Pancreas (tissue), 10 donors: ENCODE measurements around the gene CD200R1L. TPM values are rescaled to one million over a fixed set of nuclear protein-coding genes. Genes with fewer than 3 reads are reported as not detected.

Experiments
- ATAC-seq, 4 donors: fragments of 200-7000 bp; cut with Tn5 transposase; one replicate each; pipeline versions ENCODE4 v1.8.0 to v1.9.1; 2020; ENCODE audit warnings: mild to moderate bottlenecking in 4 of 4, moderate library complexity in 4 of 4
- DNase-seq, 6 donors: peaks; one replicate each; pipeline ENCODE4 v3.0.0-alpha.2; 2020
- FAIRE-seq: peaks from 2 replicates; lab custom pipeline; 2012; peaks lifted over from hg19 to GRCh38; lab: Jason Lieb, UNC
- H3K27ac ChIP-seq, 4 donors: fragments of 200-600 bp; sonication (generic); 1 replicate in 3 of 4; 2 replicates in 1 of 4; pipeline versions ENCODE4 v1.5.0 to v1.8.0; 2020
- H3K27me3 ChIP-seq, 4 donors: fragments of 200-600 bp; one replicate each; pipeline ENCODE4 v1.8.0; 2021
- H3K36me3 ChIP-seq, 3 donors: fragments of 200-600 bp; sonication (generic) in 1 of 3; one replicate each; pipeline versions ENCODE4 v1.5.0 to v1.8.0; 2020 to 2021
- H3K4me1 ChIP-seq, 3 donors: fragments of 200-600 bp; one replicate each; pipeline ENCODE4 v1.8.0; 2021
- H3K4me3 ChIP-seq, 4 donors: fragments of 200-600 bp; sonication (generic) in 2 of 4; one replicate each; pipeline versions ENCODE4 v1.5.0 to v1.8.0; 2020 to 2021
- H3K9me3 ChIP-seq, 4 donors: fragments of 200-600 bp; one replicate each; pipeline ENCODE4 v1.8.0; 2021
- WGBS, 2 donors: extraction: QIAGEN DNeasy Blood & Tissue Kit; methylation state at CpG; one replicate each; pipeline ENCODE4 v1.1.7; 2013; 5-methylcytosine and 5-hydroxymethylcytosine counted together
- intact Hi-C, 3 donors: fragments of 100-400 bp; cut with DNase I; formaldehyde crosslinking; loops; one replicate each; pipeline versions ENCODE4 v1.11.1 to v1.14.2; 2022
- polyA plus RNA-seq, 2 donors: library from polyadenylated mRNA; stranded (reverse); fragments of 200-250 nt; gene quantifications; one replicate each; pipeline ENCODE4 v1.2.3, GENCODE V29; 2013
- total RNA-seq, 6 donors: library from RNA; stranded (reverse); fragmentation: NEBNext Ultra II Directional in 4 of 6; extraction: Animal tissue kit (Norgen Biotek cat#: 25700) in 4 of 6; gene quantifications; one replicate each; pipeline versions ENCODE4 v1.2.1 to v1.2.4, GENCODE V29; 2021 to 2023
- TF ChIP-seq, protein P1 (sequence below), 4 donors: fragments of 200-600 bp; sonication (generic) in 3 of 4; IDR thresholded peaks; one replicate each; pipeline versions ENCODE4 v1.5.0 to v1.8.0; 2021; ENCODE audit warnings: antibody characterized with exemption in 4 of 4
- donor health status: healthy with polysubstance abuse.
- donor health status: DM: no; HTN: no; CAD: no; lungs with moderate emphysema.
- donor health status: DM: no; HTN: no; CAD: no.
- donor health status: control.
- donor health status: control.
- donor health status: Bipolar disorder and iron deficiency.
- donor health status: DM: yes; HTN: yes; CAD: no.
- donor health status: DM: no; HTN: no; CAD: no.
- donor health status: DM: no; HTN: no; CAD: no.
- donor health status: DM: yes; HTN: yes; CAD: no.

CD200R1L gene
- total and polyA plus RNA-seq, 8 donors: not detected

DNA sequence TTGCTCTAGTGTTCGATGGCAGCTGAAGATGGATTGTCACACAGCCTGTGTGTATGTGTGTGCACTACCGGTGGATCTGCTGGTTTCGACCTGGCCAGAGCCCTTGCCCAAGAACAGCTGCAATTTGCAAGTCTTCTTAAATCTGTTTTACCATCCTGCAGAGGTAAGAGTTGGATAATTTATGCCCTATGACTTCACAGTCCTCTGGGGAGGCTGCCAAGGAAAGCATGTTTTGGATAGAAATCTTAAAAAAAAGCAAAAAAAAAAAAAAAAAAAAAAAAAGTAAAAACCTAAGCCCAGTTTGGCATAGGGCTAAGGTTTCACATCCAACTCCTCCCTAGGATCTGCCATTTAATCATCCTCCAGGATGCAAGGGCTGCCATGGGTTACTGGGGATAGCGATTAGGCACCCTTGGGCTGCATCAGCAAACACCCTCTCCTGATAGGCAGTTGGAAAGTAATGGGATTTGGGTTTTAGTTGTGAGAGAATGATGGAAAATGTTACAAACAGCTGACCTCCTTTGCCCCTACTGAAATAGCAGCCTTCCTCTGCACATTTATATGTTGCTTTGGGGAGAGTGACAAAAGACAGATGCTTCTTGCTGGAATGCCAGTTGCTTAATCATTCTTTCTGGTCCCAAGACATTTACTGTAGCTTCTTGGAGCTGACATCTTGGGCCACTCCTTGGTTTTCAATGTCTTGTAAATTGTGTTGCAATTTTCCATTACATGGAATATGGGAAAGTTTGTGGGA is 35.4 kb downstream of the CD200R1L start:
- Histone ChIP-seq H3K9me3 (no peaks in the 10 kb centered on the region), H3K4me1 (no peaks in the 10 kb centered on the region), H3K4me3 (no peak overlapping the region), H3K27me3 (no peaks in the 10 kb centered on the region), H3K27ac (no peak overlapping the region), H3K36me3 (no peaks in the 10 kb centered on the region)
- intact Hi-C loops: no loop called here
- FAIRE-seq: no peak
- peak in 3 of 4 donors; percentile 36 to 58 (median 52) for ATAC-seq
- TF ChIP-seq, protein P1, sequence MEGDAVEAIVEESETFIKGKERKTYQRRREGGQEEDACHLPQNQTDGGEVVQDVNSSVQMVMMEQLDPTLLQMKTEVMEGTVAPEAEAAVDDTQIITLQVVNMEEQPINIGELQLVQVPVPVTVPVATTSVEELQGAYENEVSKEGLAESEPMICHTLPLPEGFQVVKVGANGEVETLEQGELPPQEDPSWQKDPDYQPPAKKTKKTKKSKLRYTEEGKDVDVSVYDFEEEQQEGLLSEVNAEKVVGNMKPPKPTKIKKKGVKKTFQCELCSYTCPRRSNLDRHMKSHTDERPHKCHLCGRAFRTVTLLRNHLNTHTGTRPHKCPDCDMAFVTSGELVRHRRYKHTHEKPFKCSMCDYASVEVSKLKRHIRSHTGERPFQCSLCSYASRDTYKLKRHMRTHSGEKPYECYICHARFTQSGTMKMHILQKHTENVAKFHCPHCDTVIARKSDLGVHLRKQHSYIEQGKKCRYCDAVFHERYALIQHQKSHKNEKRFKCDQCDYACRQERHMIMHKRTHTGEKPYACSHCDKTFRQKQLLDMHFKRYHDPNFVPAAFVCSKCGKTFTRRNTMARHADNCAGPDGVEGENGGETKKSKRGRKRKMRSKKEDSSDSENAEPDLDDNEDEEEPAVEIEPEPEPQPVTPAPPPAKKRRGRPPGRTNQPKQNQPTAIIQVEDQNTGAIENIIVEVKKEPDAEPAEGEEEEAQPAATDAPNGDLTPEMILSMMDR (IDR thresholded peaks at IDR 0.05): no peak
- WGBS, 2 donors: 46 to 56% methylated on average over 4 of the region's 4 CpGs
- no peak for DNase-seq

DNA sequence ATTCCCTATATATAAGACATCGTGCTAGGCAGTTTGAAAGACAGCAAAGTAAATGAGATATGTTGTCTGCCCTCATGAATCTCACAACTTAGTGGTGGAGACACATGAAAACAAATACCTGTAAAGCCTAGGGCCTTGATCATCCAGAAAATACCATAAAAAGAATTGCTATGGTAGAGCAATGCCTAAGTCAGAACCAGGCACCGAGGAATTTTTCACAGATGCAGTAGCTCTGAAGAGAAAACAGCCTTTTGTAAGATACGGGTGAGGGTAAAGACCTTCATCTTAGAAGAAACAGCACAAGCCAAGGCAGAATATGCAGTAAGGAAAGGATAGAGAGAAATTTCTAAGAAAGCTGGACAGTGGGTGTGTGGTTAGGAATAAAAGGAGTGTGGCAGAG is 36.1 kb downstream of the CD200R1L start:
- TF ChIP-seq, protein P1 (IDR thresholded peaks at IDR 0.05): no peak
- Histone ChIP-seq H3K4me1 (no peaks in the 10 kb centered on the region), H3K36me3 (no peaks in the 10 kb centered on the region), H3K9me3 (no peaks in the 10 kb centered on the region), H3K4me3 (no peak overlapping the region), H3K27ac (no peak overlapping the region), H3K27me3 (no peaks in the 10 kb centered on the region)
- ATAC-seq (no peak), FAIRE-seq (no peak), DNase-seq (no peak)
- 84% methylated on average over 3 of the region's 3 CpGs for WGBS, 2 donors
- intact Hi-C loops: no loop called here

DNA sequence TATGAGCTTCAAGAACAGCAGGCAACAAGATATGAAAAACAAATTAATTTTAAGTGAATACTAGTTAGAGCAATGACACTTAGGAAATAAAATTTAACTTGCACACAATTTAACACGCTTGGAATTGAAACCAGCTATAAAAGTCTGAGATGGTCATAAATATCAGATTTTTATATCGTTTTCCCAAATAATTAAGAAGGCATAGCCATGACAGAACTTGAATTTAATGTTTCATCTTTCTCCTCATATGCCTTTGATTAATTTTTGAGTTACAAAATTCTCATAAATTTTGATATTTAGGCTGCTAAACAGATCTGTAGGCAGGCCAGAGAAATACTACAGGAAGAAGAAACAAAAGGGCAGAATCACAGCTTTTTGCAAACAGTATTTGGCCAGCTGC is 38.5 kb downstream of the CD200R1L start:
- peak; percentile 51 for FAIRE-seq

DNA sequence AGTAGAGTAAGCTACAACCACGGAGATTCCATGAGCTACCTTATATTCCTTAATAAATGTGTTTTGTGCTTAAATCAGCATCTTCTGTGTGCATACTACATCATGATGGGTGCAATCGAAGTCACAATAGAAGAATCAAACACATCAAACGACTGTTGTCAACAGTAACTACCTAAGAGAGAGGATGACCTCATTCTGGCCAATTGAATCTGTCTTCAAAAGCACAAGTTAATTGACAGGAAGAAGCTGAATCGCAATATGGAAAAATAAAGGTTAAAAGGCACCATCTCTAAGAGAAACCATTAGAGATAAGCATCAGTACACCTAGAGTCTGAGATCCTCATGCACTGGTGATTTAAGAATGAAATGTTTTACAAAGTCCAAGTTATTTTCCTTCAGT is 39.0 kb downstream of the CD200R1L start:
- 41 to 51% methylated on average over 4 of the region's 4 CpGs for WGBS, 2 donors
- Histone ChIP-seq H3K9me3 (no peaks in the 10 kb centered on the region), H3K4me1 (no peaks in the 10 kb centered on the region), H3K4me3 (no peak overlapping the region), H3K36me3 (no peaks in the 10 kb centered on the region), H3K27ac (no peak overlapping the region), H3K27me3 (no peaks in the 10 kb centered on the region)
- DNase-seq (no peak), ATAC-seq (no peak), FAIRE-seq (no peak)
- intact Hi-C loops: no loop called here
- TF ChIP-seq, protein P1 (IDR thresholded peaks at IDR 0.05): no peak

More for the DNA sequence above, 38.5 kb downstream of the CD200R1L start:
- TF ChIP-seq, protein P1 (IDR thresholded peaks at IDR 0.05): no peak
- Histone ChIP-seq H3K36me3 (no peaks in the 10 kb centered on the region), H3K4me3 (no peak overlapping the region), H3K4me1 (no peaks in the 10 kb centered on the region), H3K9me3 (no peaks in the 10 kb centered on the region), H3K27me3 (no peaks in the 10 kb centered on the region), H3K27ac (no peak overlapping the region)
- intact Hi-C loops: no loop called here
- WGBS, 2 donors: 55 to 58% methylated on average over 2 of the region's 2 CpGs
- no peak for DNase-seq
- ATAC-seq: no peak

DNA sequence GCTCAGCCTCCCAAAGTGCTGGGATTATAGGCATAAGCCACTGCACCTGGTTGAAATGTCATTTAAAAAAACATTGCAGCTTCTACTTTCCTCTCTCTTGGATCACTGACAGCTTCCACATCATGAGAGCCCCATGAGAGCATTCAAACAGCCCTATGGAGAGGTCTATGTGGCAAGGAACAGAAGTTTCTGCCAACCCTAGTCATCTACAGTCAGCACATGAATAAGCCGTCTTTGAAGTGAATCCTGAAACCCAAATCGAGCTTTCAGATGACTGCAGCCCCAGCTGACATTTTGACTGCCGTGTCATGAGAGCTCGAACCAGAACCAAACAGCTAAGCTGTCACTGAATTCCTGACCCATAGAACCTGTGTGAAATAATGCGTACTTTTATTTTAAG is 39.8 kb downstream of the CD200R1L start:
- Histone ChIP-seq H3K27ac (no peak overlapping the region), H3K9me3 (no peaks in the 10 kb centered on the region), H3K36me3 (no peaks in the 10 kb centered on the region), H3K27me3 (no peaks in the 10 kb centered on the region), H3K4me3 (no peak overlapping the region), H3K4me1 (no peaks in the 10 kb centered on the region)
- ATAC-seq: no peak
- TF ChIP-seq, protein P1 (IDR thresholded peaks at IDR 0.05): no peak
- WGBS, 2 donors: 68 to 79% methylated on average over 5 of the region's 5 CpGs
- intact Hi-C loops: no loop called here
- DNase-seq: no peak
- no peak for FAIRE-seq
